Stromal cell of bone marrow (primary cell): ENCODE data around the gene NTNG1.
"Not testable (repeated sequence)": the region's sequence is repeated elsewhere in the genome, so short reads cannot be mapped to it uniquely, and the experiment has no call there.

Experiments
- DNase-seq: peaks from one replicate; pipeline ENCODE4 v3.0.0-alpha.2; 2012; ENCODE audit warnings: low read depth

The NTNG1 gene

DNA sequence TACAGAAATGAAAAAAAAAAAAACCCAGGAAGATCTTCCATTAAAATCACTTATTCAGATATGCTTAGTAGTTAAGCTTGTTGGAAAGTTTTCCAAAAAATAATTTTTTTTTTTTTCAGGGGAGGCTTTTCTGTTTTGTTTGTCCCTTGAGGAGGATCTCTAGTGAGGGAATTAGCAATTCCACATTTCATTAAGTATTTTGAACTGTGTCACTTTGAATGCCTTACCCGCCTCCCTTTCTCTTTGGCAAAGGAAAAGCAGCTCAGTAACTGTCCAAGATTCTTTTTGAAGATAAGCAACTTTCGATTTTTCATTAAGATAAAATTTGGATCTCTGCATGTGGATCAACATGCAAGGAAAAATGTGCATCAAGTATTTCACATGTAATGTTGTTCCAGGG is 1.8 kb downstream of the NTNG1 start:
- no peak for DNase-seq

DNA sequence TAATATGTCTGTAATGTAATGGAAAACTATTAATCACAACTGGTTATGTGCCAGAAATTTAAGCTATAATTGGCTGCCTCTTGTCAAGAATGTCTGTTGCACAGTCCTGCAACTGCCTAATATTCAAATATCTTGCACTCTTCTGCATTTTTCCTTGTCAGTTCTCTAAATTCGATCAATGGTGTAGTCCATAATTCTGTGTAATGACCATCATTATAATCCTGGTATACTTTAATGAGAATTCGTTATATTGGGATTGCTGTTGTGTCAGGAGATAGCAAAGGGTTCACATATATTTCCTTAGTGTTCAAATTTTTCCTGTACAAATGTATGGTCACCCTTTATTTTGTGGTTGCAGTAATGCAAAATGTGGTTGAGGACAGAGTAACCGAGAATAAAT is 4.8 kb downstream of the NTNG1 start:
- DNase-seq, result no peak

DNA sequence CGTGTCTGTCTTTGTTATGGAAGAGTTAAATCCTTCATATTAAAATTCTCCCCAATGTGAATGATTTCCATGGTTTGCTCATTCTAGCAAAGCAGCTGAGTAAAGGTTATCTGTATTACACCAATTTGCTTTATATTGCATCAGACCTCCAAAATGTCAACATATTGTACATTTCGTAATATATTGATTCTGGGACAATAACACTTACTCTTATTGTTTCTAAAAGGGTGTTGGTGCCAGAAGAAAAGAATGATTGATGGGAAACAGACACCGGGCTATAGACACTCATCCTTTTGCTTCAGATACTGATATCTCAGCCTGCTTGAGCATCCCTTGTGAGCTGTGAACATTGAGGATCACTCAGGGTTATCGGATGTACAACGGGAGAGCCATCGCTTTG is 7.0 kb downstream of the NTNG1 start:
- DNase-seq, result no peak

DNA sequence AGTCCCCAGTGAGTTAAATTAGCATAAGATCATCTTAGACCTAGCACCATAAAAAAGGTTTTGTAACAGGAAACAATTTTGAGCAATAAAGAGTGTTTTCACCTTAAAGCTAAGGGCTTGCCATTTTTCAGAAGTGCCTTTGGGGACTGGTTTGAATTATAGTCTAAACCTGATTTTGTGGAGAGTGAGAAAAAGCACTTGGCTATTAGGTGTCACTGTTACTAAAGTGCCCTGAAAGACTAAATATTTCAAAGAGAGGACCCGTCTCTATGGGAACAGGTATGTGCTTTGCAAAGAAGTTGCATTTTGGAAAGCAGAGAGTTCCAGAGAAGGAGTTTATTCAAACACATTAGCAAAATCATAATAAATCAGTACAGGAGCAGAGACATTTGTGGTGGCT is 9.1 kb downstream of the NTNG1 start:
- no peak for DNase-seq

DNA sequence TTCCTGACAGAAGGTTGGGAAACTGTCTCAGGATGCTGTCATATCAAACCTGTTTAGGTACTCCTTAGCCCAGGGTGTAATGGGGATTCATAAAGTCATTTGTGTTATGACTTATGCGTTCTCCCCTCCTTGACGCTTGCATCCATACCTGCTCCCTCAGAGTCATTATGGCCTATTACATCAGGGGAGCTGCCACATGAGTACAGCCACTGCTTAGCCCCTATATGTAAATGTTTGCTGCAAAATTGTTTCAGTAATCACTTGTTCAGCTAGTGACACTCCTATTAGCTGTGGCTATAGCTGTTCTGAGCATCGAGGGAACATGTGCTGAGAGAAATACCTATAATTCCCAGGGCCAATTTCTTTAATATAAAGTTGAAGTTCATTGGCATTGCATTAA is 10.5 kb downstream of the NTNG1 start:
- no peak for DNase-seq

DNA sequence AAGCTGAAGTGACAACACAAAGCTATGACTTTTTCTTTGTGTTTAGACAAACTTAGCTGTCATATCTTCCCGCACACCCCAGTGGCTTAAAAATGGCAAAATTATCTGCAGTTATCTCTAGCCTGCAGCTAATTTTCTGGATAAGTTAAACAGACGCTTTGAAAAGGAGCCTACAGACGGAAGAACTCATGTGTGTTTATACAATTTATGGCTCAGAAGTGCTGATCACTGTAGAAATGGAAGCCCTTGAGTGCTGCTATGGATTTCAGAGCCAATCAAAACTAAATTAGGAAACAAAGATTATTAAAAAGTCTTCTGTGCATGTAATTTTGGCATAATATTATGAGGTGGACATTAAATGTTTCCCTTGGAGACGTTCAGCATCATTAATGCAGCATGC is 11.6 kb downstream of the NTNG1 start:
- DNase-seq, result no peak

DNA sequence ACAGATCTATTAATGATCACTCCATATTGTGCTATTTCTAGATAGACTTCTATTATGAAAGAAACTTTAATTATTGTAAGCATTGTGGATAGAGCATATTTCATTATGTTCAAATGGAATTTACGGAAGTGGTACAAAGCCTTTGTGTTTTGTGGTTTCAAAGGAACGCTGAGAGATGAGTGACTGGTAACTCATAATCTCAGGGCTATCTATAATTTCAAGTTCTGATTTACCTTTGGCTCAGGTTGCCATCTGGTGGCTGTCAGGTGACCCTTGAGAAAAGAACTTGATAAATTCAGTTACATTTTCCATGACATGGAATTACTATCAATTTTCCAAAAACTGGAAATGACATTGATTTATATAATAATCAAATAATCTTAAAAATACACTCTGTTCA is 12.2 kb downstream of the NTNG1 start:
- no peak for DNase-seq

DNA sequence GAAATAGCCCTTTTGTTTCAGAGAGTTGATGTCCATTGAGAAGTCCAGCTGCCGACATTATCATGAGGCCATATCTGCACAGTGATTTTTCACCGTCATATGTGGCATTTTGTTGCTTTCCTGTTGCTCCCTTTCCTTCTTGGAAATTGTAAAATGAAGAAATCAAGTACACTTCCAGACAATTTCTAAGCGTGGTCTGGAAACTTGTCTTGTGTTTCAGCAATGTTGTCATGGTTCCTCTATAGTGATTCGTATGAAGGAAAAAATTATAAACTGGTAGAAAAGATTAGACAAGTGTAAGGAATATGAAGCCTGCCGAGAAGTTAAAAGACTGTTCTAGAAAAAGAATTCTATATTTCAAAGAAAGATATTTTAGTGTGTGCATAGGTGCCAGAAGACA is 17.7 kb downstream of the NTNG1 start:
- DNase-seq, result no peak

DNA sequence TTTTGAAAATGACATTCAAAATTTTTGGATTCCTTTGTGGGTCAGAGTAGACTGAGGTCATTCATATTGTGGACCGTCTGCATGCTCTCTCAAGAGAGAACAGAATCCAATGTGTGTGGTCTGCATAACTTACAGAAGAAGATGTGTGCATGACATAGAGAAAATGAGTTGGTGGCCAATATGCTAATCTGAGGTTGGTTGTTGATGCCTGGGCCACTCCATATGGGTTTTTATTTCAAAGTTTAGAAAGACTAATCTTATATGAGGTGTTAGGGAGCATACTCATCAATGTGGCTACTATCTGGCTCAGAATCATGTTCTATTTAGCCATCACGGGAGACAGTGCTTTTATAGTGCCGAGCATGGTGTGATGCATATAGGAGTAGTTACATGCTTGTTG is 18.2 kb downstream of the NTNG1 start:
- no peak for DNase-seq

DNA sequence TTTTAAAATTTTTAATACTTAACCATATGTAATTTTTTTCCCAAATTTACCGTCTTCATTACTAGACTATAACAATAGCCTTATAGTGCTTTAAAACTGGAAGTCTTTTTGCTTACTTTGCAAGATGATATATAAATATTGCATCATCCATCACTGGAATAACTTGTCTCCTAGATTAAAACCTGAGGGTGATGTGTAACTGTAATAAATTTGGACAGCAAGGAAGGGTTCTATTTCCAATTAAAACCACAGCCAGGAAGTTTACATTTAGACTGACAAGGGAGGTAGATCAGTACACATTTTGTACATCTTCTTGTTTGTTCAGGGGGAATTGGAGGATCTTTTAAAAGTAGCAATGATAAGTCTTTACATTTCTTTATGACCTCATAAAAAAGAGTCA is 21.9 kb downstream of the NTNG1 start:
- DNase-seq, result no peak

DNA sequence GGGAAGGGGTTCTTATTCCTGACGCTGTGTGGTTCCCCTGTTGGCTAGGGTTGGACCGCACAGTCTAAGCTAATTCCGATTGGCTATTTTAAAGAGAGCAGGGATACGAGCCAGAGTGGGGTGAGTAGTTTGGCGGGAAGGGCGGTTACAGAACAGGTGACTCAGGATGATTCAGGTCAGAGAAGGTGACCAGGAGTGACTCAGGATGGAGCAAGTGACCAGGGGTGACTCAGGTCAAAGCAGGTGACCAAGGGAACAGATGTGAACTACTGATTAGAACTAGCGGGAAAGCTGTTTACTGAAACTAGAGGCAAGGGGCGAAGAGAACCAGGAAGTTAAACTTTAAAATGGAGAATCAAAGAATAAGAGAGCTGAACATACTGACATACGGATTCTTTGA is 24.1 kb downstream of the NTNG1 start:
- DNase-seq, result not testable (repeated sequence)

DNA sequence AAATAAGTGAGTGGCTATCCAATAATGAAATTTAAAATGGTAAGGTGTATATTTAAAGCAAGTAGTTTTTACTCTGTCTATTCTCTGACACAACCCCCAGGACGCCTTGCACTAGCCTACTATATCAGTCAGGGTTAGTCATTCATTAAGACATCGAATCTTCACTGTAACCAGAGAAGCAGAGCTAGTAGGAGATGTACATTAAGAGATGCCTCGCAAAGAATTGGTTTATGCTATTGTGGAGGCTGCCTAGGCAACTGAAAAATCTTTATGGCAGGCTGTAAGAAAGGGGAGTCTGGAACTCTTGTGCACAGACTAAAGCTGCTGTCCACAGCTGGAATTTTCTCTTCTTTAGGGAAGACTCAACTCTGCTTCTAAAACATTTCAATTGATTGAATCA is 28.8 kb downstream of the NTNG1 start:
- DNase-seq, result no peak

DNA sequence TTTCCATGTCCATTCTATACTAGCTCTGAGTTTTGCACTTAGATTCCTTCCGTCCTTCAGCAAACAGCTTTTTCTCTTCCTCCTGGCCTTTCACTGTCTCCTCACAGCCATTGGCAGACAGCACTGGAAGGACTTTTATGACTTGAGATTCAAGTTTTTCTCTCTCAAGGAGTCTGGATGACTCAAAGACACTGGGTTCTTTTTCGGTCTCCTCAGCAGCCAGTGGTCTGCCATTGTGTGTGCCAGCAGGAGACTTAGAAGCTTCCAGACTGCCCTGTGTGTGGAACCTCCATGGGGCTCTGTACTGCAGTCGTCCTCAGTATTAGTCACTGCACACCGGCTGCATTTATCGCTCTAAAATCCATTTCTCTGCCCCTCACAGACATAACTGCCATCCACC is 30.5 kb downstream of the NTNG1 start:
- DNase-seq, result no peak

DNA sequence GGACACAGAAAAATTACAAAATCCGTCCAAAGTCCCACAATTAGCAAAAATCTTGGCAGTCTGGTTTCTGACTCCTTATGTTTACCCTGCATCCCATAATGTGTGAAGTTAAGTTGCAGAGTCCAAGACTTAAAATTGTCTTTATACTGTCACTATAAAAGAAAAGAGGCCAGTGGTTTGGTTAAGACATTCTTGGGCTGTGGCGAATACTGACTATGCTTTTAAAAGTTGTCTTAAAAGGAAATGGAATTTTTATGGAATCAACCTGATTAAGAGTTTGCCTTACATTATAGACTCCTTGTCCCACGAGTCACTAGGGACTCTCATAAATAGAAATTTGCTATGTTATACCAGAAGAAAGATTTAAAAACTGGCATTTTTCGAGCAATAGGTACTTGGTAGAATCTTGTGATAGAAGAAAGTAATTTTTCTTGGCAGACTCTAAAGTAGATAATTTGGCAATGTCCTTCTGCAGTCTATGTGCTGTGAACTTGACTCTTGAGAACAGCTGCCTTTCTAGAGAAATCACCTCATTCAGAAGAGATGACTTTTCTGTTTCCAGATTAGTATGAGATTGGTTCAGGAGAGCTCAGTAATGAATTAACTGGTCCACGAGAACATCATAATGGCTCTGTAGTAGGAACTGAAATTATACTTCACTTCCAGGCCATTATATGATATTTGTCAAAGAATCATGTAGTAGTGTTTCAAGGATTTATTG is 31.8 kb downstream of the NTNG1 start:
- no peak for DNase-seq

DNA sequence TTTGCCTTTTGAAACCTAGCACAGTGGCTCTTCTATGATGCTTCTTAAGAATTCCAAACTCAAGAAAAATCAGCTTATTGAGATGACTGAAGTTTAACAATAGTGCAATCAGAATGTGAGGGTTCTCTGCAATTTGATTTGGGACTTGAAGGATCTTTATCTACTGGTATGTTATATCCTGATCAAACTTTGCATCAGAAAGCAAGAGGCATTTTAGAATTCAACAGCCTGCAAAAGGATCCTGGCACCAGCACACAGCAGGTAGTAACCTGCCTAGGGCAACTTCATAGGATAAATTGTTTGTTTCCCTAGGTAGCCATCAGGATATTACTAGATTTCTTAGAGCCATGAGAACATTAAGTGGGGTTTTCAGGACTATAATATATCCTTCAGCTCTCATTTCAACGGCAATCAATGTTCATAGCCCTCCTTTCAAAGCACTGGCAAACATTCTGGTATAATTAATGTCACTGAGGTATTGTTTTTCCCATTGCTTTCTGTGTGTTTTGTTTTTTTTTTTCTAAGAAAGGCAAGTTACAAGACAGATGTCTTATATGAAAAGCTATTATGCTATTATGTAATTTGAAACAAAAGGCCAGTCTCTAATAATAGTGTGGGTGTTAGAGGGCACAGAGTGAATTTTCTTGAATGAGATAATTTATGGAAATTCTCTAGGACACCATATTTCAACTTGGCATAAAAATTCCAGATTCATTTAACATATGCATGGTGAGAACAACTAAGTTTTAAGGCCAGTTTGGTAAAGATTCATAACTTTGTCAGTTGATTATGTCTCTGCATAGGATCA is 34.5 kb downstream of the NTNG1 start:
- no peak for DNase-seq

DNA sequence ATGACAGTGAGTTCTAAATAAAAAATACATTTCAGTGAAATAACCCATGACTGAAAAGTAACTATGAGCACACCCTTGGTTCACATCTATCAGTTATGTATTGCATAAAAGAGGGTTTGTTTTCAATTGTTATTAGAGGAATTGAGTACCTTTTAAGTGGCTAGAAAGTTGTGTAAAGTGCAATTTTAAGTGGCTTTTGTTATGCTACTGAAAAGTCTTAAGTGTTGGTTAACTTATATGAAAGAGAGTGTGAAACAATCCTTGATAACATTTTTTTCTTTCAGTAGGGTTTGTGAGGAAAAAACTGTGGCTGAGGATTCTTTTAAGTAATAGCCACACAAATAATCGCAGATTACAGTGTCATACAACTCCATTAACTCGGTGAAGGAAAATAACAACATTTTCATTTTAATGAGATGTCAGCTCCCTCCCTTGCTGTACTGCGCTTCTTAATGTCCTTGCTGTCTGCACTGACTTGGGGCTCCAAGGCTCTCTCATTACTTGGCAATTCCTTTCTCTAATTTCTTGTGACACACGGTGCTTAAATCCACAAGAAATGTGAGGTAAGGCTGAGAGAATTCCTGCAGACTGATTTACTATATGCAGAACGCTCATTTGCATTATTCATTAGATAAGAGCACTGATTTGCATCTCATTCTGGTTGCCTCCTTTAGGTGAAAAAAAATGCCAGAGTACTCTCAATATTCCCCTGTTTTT is 40.6 kb downstream of the NTNG1 start:
- no peak for DNase-seq

DNA sequence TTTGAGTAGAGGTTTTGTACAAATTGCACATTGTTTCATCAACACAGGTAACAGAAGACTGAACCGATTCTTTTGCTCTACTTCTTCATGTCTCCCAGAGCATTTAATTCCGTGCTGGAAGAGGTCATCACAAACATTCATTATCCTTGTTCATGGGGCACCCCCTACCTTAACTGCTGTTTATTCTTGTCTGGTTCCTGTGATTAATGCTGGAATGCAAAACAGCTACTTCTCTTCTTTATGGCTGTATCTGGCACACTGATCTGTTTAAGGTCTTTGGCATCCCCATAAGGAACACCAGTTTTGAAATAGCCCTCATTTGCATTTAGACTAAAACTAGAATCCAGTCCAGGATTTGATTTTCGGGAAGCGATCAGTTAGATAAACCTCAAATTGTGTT is 42.2 kb downstream of the NTNG1 start:
- no peak for DNase-seq

DNA sequence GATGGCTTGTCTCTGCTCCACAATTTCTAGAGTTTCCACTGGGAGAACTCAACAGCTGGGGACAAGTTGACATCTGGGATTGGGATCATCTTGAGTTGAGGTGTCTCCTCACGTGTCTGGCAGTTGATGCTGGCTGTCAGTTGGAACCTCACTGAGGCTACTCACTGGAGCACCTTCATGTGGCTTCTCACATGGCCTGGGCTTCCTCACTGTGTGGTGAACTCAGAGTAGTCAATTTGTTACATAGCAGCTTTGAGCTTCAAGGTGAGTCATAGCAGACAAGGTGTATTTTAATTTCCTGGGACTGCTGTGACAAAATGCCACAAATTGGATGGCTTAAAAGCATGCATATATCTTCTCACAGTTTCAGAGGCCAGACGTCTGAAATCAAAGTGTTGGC is 44.0 kb downstream of the NTNG1 start:
- no peak for DNase-seq

DNA sequence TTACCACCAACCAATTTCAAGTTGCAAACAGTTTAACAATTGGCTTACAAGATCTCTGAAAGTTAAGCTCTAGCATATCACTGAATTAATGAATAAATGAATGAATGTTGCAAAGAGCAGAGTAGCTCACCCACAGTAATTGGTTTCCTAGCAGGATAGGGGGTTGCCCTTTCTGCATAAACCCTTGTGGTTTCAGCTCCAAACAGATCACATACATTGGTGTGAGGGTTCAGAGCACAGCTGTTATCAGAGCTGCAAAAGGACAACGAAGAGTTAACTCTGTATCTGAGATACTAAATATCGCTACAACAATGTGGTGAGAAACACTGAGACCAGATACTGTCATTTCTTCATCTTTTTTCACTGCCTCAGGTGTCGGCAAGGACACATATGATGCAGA is 46.6 kb downstream of the NTNG1 start:
- DNase-seq, result no peak

DNA sequence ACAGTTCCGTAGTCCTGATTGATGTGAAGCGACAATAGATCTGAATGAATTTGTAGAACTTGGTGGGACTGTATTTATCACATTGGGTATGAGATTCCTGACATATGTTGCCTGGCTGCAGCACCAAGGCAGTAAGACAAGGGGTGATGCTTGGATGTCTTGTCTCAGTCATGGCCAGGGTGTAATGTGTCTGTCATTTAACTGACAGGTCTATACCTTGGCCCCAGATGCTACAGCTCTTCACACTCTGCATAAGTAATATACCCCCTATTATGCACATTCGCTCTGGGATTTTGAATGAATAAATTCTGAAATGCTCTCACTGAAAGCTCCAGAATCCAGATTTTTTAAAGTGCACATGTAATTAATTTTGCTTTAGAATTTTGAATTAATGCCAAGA is 47.3 kb downstream of the NTNG1 start:
- no peak for DNase-seq

DNA sequence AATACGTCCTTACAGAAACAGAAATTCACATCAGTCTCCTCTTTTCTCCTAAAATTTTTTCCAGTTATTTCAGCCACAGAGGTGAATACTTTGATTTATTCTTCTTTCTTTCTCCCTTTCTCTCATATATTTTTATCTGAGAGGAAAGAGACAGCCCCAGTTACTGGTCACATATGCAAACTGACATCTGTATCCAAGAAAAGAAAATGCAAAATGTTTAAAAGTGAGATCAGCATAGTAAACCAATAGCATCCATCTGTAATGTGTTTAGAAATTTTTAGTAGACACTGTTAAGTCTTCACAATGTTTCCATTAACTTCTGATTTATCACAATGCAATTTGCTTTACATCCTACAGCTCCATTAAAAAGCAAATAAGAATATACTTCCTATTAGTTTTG is 53.5 kb downstream of the NTNG1 start:
- DNase-seq, result no peak

DNA sequence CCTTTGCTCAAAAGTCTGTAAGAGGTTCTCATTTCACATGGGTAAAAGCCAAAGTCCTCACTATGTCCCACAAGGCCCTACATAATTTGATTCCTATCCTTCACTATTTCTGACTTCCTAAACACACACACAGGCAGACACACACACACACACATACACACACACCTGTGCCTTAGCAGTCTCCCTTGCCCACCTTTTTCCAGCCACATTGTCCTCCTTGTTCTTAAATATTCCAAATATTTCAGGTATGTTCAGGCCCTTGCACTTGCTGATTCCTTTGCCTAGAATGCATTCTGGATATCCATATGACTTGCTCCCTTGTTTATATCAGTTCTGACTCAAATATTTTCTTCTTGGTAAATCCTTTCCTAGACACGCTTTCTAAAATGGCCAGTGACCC is 54.6 kb downstream of the NTNG1 start:
- DNase-seq, result no peak

DNA sequence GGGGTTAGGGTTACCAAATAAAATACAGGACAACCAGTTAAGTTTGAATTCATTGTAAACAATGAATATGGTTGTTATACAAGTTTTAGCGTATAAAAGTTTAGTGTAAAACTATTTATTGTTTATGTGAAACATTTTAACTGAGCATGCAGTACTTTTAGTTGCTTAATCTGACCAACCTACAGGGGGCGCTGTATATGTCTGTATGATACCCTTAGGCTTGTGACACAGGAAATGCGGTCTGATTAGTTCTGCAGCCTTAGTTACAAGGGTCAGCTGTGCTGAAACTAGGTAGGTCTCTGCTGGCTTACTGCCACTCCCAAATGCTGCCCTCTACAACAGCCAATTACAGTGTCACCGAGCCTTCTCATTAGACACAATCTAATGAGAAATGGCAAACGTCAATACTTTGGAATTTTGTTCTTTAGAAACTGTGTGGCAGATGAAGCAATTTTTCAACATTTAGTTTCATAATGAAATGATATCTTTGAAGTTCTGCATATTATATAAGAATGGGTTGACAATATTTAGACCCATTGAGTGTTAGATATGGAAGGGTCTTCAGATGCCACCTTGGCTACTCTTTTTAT is 56.2 kb downstream of the NTNG1 start:
- DNase-seq, result no peak
